ENCODE data around the gene SLC1A3.

The SLC1A3 gene

GRCh38 chr5:36691226-36691625, 84.8 kb downstream of the SLC1A3 start:
- DNase-seq (ENCODE audit: low read depth), result peak; percentile 53
- no peak overlapping the region for H3K4me3 ChIP-seq (ENCODE audit: low read length)
- TF ChIP-seq CTCF (conservative IDR thresholded peaks at IDR 0.05; ENCODE audit: low read length), result no peak

GRCh38 chr5:36691696-36692371, 85.4 kb downstream of the SLC1A3 start:
- H3K4me3 ChIP-seq (ENCODE audit: low read length), result no peak overlapping the region
- DNase-seq (ENCODE audit: low read depth), result peak; percentile 85
- no peak for TF ChIP-seq CTCF (conservative IDR thresholded peaks at IDR 0.05; ENCODE audit: low read length)

GRCh38 chr5:36692791-36693763, 86.7 kb downstream of the SLC1A3 start:
- H3K4me3 ChIP-seq (ENCODE audit: low read length), result peak overlapping the region; percentile 29; the same call in 1 of the 2 replicates
- TF ChIP-seq CTCF (conservative IDR thresholded peaks at IDR 0.05; ENCODE audit: low read length), result peak; percentile 75
- peak; percentile 74 for DNase-seq (ENCODE audit: low read depth)

- no peak overlapping the region for H3K4me3 ChIP-seq (ENCODE audit: low read length)
- TF ChIP-seq CTCF (conservative IDR thresholded peaks at IDR 0.05; ENCODE audit: low read length), result no peak
- DNase-seq (ENCODE audit: low read depth), result no peak
Observed at GRCh38 chr5:36694351-36694750, 87.9 kb downstream of the SLC1A3 start.

GRCh38 chr5:36696059-36696673, 89.8 kb downstream of the SLC1A3 start:
- no peak overlapping the region for H3K4me3 ChIP-seq (ENCODE audit: low read length)
- DNase-seq (ENCODE audit: low read depth), result peak; percentile 61
- TF ChIP-seq CTCF (conservative IDR thresholded peaks at IDR 0.05; ENCODE audit: low read length), result peak; percentile 87

- DNase-seq (ENCODE audit: low read depth), result no peak
- no peak for TF ChIP-seq CTCF (conservative IDR thresholded peaks at IDR 0.05; ENCODE audit: low read length)
- H3K4me3 ChIP-seq (ENCODE audit: low read length), result no peak overlapping the region
Observed at GRCh38 chr5:36698031-36698430, 91.6 kb downstream of the SLC1A3 start.
